Activated CD8-positive, alpha-beta T cell treated with anti-CD3 and anti-CD28 coated beads for 36 hours (primary cell): Measurements from ENCODE around the gene LPCAT1. TPM values are rescaled to one million over a fixed set of nuclear protein-coding genes. Genes with fewer than 3 reads are reported as not detected.

Experiments used
- ATAC-seq: fragments of 200-7000 bp; cut with Tn5 transposase; one replicate; pipeline ENCODE4 v1.10.0; 2021; ENCODE audit warnings: mild to moderate bottlenecking, moderate library complexity
- CTCF ChIA-PET: fragments of 350-600 bp; sonication (Branson Sonifier 250); formaldehyde crosslinking; loops from one replicate; lab custom pipeline; 2021; ENCODE audit warnings: antibody characterized with exemption; lab: Charles Lee
- POLR2A ChIA-PET: fragments of 350-600 bp; sonication (Branson Sonifier 250); formaldehyde crosslinking; loops from one replicate; lab custom pipeline; 2021; ENCODE audit warnings: antibody characterized with exemption; lab: Charles Lee
- DNase-seq: peaks from one replicate; pipeline ENCODE4 v3.0.0-alpha.2; 2020
- H3K27ac Mint-ChIP-seq: one replicate; pipeline ENCODE4 v1.8.0; 2021; ENCODE audit warnings: mild to moderate bottlenecking, mixed read lengths
- H3K27me3 Mint-ChIP-seq: one replicate; pipeline ENCODE4 v1.8.0; 2021; ENCODE audit warnings: mixed read lengths
- H3K36me3 Mint-ChIP-seq: one replicate; pipeline ENCODE4 v1.8.0; 2021; ENCODE audit warnings: low read depth, mixed read lengths
- H3K4me1 Mint-ChIP-seq: one replicate; pipeline ENCODE4 v1.8.0; 2021; ENCODE audit warnings: low read depth, mixed read lengths
- H3K4me3 Mint-ChIP-seq: one replicate; pipeline ENCODE4 v1.8.0; 2021; ENCODE audit warnings: mild to moderate bottlenecking, moderate library complexity, mixed read lengths
- H3K9me3 Mint-ChIP-seq: one replicate; pipeline ENCODE4 v1.8.0; 2021; ENCODE audit warnings: mixed read lengths
- CTCF ChIP-seq: fragments of 200-600 bp; IDR thresholded peaks from one replicate; pipeline ENCODE4 v1.8.0; 2022; ENCODE audit warnings: antibody characterized with exemption, mild to moderate bottlenecking
- intact Hi-C: fragments of 100-400 bp; cut with micrococcal nuclease; formaldehyde crosslinking; loops from one replicate; pipeline ENCODE4 v1.10.0; 2022
- total RNA-seq, 2 experiments: library from RNA; stranded (reverse); gene quantifications; one replicate each; pipeline ENCODE4 v1.2.3, GENCODE V29; 2021

The LPCAT1 gene
- total RNA-seq, 2 experiments from 2014 or later, result 37.2 to 43.6 TPM

DNA sequence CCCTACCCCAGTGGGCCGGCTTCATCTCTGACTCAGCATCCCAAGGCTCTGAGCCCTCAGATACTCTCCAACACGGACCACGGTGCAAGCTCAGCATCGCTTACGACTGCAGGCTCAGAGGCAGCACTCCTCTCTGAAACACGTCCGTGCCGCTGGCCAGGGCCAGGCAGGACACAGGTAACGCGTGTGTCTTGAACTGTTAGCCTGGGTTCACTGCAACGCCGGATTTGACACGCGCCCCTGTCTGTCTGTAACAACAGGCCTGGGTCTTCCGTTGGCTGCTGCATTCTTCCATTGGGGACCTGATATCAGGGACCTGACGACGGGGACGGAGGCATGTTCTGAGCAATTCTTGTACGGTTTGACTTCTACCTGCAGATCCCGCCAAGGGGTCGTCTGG lies 84.9 kb downstream of the LPCAT1 start:
- POLR2A ChIA-PET, result no interaction called here
- Mint-ChIP-seq H3K27ac (no peak overlapping the region), H3K4me1 (no peaks in the 10 kb centered on the region), H3K9me3 (peaks cover 4% of the 10 kb centered on the region), H3K36me3 (no peaks in the 10 kb centered on the region), H3K27me3 (peaks cover 26% of the 10 kb centered on the region), H3K4me3 (no peak overlapping the region)
- ATAC-seq, result no peak
- TF ChIP-seq CTCF, result no peak
- intact Hi-C loops, result no loop called here
- DNase-seq, result no peak
- CTCF ChIA-PET, result no interaction called here

- Mint-ChIP-seq H3K27me3 (peaks cover 23% of the 10 kb centered on the region), H3K4me3 (no peak overlapping the region), H3K4me1 (no peaks in the 10 kb centered on the region), H3K36me3 (no peaks in the 10 kb centered on the region), H3K27ac (no peak overlapping the region), H3K9me3 (peaks cover 4% of the 10 kb centered on the region)
- TF ChIP-seq CTCF, result no peak
- DNase-seq, result no peak
- ChIA-PET CTCF (interaction anchor here (1.4 kb wide), 1 partner anchor 207 kb away, joined by 3 read pairs; no protein-coding TSS in a partner anchor), POLR2A (interaction anchor here (0.9 kb wide), 1 partner anchor 141 kb away, joined by 4 read pairs; no protein-coding TSS in a partner anchor)
- ATAC-seq, result no peak
- intact Hi-C loops, result no loop called here
These were observed 85.7 kb downstream of the LPCAT1 start for GRCh38 chr5:1437876-1438559.

DNA sequence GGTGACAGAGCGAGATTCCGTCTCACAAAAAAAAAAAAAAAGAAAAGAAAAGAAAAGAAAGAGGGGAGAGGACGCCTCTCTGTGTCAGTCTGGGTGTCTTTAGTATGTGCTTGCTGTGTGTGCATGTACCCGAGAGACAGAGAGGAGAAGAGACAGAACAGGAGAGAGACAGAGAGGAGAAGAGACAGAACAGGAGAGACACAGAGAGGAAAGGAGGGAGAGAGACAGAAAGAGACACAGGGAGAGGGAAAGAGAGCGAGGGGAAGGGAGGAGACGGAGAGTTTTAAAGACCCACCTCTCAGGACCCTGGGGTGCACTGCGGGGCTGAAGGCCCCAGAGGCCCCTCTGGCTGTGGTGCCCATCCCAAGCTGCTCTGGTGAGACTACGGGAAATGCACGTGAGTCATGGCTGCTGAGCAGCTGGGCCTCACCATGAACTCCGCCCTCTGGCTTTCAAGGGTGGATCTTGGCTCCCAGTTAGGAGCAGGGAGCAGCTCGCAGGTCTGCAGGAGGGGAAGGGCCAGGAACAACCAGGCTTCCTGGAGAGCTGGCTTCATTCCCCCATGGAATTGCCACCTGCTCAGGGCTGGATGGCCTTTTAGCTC lies 86.4 kb downstream of the LPCAT1 start:
- CTCF ChIA-PET, result interaction anchor here (1.4 kb wide), 1 partner anchor 208 kb away, joined by 3 read pairs; no protein-coding TSS in a partner anchor

GRCh38 chr5:1436681-1437080 lies 87.1 kb downstream of the LPCAT1 start:
- intact Hi-C loops, result no loop called here
- no peak overlapping the region for H3K27ac Mint-ChIP-seq
- POLR2A ChIA-PET, result no interaction called here
- no peaks in the 10 kb centered on the region for H3K36me3 Mint-ChIP-seq
- DNase-seq (no peak), ATAC-seq (no peak)
- TF ChIP-seq CTCF, result no peak
- CTCF ChIA-PET, result no interaction called here
- peaks cover 18% of the 10 kb centered on the region for H3K27me3 Mint-ChIP-seq
- H3K4me3 Mint-ChIP-seq, result no peak overlapping the region
- H3K4me1 Mint-ChIP-seq, result no peaks in the 10 kb centered on the region
- H3K9me3 Mint-ChIP-seq, result peaks cover 4% of the 10 kb centered on the region

More for the DNA sequence above, 86.4 kb downstream of the LPCAT1 start:
- peaks cover 4% of the 10 kb centered on the region for H3K9me3 Mint-ChIP-seq
- no peaks in the 10 kb centered on the region for H3K4me1 Mint-ChIP-seq
- no peak overlapping the region for H3K4me3 Mint-ChIP-seq
- intact Hi-C loops, result no loop called here
- DNase-seq (no peak), ATAC-seq (no peak)
- no peak overlapping the region for H3K27ac Mint-ChIP-seq
- H3K36me3 Mint-ChIP-seq, result no peaks in the 10 kb centered on the region
- peaks cover 19% of the 10 kb centered on the region for H3K27me3 Mint-ChIP-seq
- POLR2A ChIA-PET, result interaction anchor here (0.9 kb wide), 1 partner anchor 141 kb away, joined by 4 read pairs; no protein-coding TSS in a partner anchor
- TF ChIP-seq CTCF, result no peak

DNA sequence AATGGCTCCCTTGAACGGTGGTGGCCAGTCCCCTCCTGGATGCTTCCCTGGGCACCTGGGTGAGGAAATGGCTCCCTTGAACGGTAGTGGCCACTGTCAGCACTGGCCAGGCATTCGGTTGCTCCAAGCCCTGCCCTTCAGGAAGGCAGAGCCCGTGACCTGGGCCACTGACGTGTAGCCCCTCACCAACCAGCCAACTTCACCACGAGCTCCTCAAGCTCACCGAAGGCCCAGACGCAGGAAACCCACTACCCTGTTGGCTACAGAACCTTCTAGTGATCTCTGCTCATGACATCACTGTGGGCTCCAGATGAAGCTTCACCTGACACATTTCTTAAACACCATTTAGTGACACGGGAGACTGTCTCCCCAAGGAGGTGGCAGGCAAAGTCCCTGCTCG lies 87.7 kb downstream of the LPCAT1 start:
- POLR2A ChIA-PET, result no interaction called here
- H3K9me3 Mint-ChIP-seq, result peaks cover 4% of the 10 kb centered on the region
- H3K36me3 Mint-ChIP-seq, result no peaks in the 10 kb centered on the region
- no peak overlapping the region for H3K27ac Mint-ChIP-seq
- DNase-seq (no peak), ATAC-seq (no peak)
- TF ChIP-seq CTCF, result no peak
- intact Hi-C loops, result no loop called here
- CTCF ChIA-PET, result no interaction called here
- H3K4me1 Mint-ChIP-seq, result no peaks in the 10 kb centered on the region
- no peak overlapping the region for H3K4me3 Mint-ChIP-seq
- peaks cover 15% of the 10 kb centered on the region for H3K27me3 Mint-ChIP-seq
